Measurements from ENCODE around the gene PPP6R2.
"Not testable (repeated sequence)": the region's sequence is repeated elsewhere in the genome, so short reads cannot be mapped to it uniquely, and the experiment has no call there.

Gene PPP6R2

GRCh38 chr22:50341977-50342650 lies 1.0 kb upstream of the PPP6R2 start:
- DNase-seq (ENCODE audit: low read depth) = peak; percentile 81

- no peak for DNase-seq (ENCODE audit: low read depth)
These were observed 411 bp downstream of the PPP6R2 start for GRCh38 chr22:50343541-50343935.

- DNase-seq (ENCODE audit: low read depth) = no peak
These were observed 3.3 kb downstream of the PPP6R2 start for GRCh38 chr22:50346470-50346869.

GRCh38 chr22:50347157-50347556 lies 4.0 kb downstream of the PPP6R2 start:
- DNase-seq (ENCODE audit: low read depth) = no peak

- no peak for DNase-seq (ENCODE audit: low read depth)
These were observed 4.9 kb downstream of the PPP6R2 start for GRCh38 chr22:50348058-50348457.

- DNase-seq (ENCODE audit: low read depth) = no peak
These were observed 13.1 kb downstream of the PPP6R2 start for GRCh38 chr22:50356186-50356585.

GRCh38 chr22:50357222-50357621 lies 14.1 kb downstream of the PPP6R2 start:
- no peak for DNase-seq (ENCODE audit: low read depth)

- no peak for DNase-seq (ENCODE audit: low read depth)
These were observed 14.6 kb downstream of the PPP6R2 start for GRCh38 chr22:50357756-50358155.

GRCh38 chr22:50360578-50360977 lies 17.5 kb downstream of the PPP6R2 start:
- no peak for DNase-seq (ENCODE audit: low read depth)

- DNase-seq (ENCODE audit: low read depth) = no peak
These were observed 18.1 kb downstream of the PPP6R2 start for GRCh38 chr22:50361222-50361621.

GRCh38 chr22:50361688-50362087 lies 18.6 kb downstream of the PPP6R2 start:
- no peak for DNase-seq (ENCODE audit: low read depth)

GRCh38 chr22:50363166-50363802 lies 20.2 kb downstream of the PPP6R2 start:
- DNase-seq (ENCODE audit: low read depth) = no peak

- DNase-seq (ENCODE audit: low read depth) = not testable (repeated sequence)
These were observed 20.7 kb downstream of the PPP6R2 start for GRCh38 chr22:50363803-50364194.

GRCh38 chr22:50367778-50368500 lies 24.8 kb downstream of the PPP6R2 start:
- no peak for DNase-seq (ENCODE audit: low read depth)

GRCh38 chr22:50371101-50371648 lies 28.0 kb downstream of the PPP6R2 start:
- no peak for DNase-seq (ENCODE audit: low read depth)

GRCh38 chr22:50376085-50376651 lies 33.0 kb downstream of the PPP6R2 start:
- DNase-seq (ENCODE audit: low read depth) = no peak

GRCh38 chr22:50381021-50381555 lies 38.0 kb downstream of the PPP6R2 start:
- DNase-seq (ENCODE audit: low read depth) = not testable (repeated sequence)

- no peak for DNase-seq (ENCODE audit: low read depth)
These were observed 53.7 kb downstream of the PPP6R2 start for GRCh38 chr22:50396751-50397370.

- not testable (repeated sequence) for DNase-seq (ENCODE audit: low read depth)
These were observed 54.4 kb downstream of the PPP6R2 start for GRCh38 chr22:50397371-50398060.

GRCh38 chr22:50398831-50399648 lies 55.9 kb downstream of the PPP6R2 start:
- no peak for DNase-seq (ENCODE audit: low read depth)
